Naive thymus-derived CD4-positive, alpha-beta T cell (primary cell): ENCODE results near the gene CEP20. TPM values are rescaled to one million over a fixed set of nuclear protein-coding genes. Genes with fewer than 3 reads are reported as not detected.

Source experiments
- ATAC-seq: fragments of 150-1000 bp; cut with Tn5 transposase; 2 replicates; pipeline ENCODE4 v1.10.0; 2021; ENCODE audit warnings: mild to moderate bottlenecking, moderate library complexity
- CTCF ChIA-PET: fragments of 350-600 bp; sonication (Branson Sonifier 250); formaldehyde crosslinking; loops from one replicate; lab custom pipeline; 2021; ENCODE audit warnings: antibody characterized with exemption; lab: Charles Lee
- POLR2A ChIA-PET: fragments of 350-600 bp; sonication (Branson Sonifier 250); formaldehyde crosslinking; loops from one replicate; lab custom pipeline; 2021; ENCODE audit warnings: antibody characterized with exemption, inconsistent platforms; lab: Charles Lee
- DNase-seq, 9 donors: peaks; one replicate each; pipeline versions ENCODE4 v3.0.0 to v3.0.0-alpha.2; 2020 to 2022; ENCODE audit warnings: mixed read lengths in 1 of 9
- H3K27ac ChIP-seq: one replicate; pipeline ENCODE4 v1.7.0; 2013; ENCODE audit warnings: mild to moderate bottlenecking, low read depth, low read length, moderate library complexity
- H3K27me3 ChIP-seq, 2 donors: one replicate each; pipeline ENCODE4 v1.7.0; 2013; ENCODE audit warnings: low read length in 2 of 2, mild to moderate bottlenecking in 2 of 2, moderate library complexity in 2 of 2; ENCODE audit not compliant: control insufficient read depth in 2 of 2, insufficient read depth in 2 of 2
- H3K36me3 ChIP-seq, 3 experiments: 1 replicate in 2 of 3; 2 replicates in 1 of 3; pipeline ENCODE4 v1.7.0; 2013; ENCODE audit warnings: low read length in 3 of 3, mild to moderate bottlenecking in 3 of 3, moderate library complexity in 1 of 3; ENCODE audit not compliant: insufficient read depth in 3 of 3, control insufficient read depth in 2 of 3
- H3K4me1 ChIP-seq, 2 donors: one replicate each; pipeline ENCODE4 v1.7.0; 2013; ENCODE audit warnings: low read length in 2 of 2, mild to moderate bottlenecking in 2 of 2, moderate library complexity in 1 of 2; ENCODE audit not compliant: control insufficient read depth in 2 of 2, insufficient read depth in 2 of 2
- H3K4me3 ChIP-seq: 2 replicates; pipeline ENCODE4 v1.7.0; 2013; ENCODE audit warnings: mild to moderate bottlenecking, low read length
- H3K9me3 ChIP-seq, 3 experiments: 1 replicate in 2 of 3; 2 replicates in 1 of 3; pipeline ENCODE4 v1.7.0; 2013; ENCODE audit warnings: low read length in 3 of 3; ENCODE audit not compliant: control insufficient read depth in 2 of 3
- H3K27ac Mint-ChIP-seq, 9 donors: one replicate each; pipeline ENCODE4 v1.8.0; 2020 to 2022; ENCODE audit warnings: mixed read lengths in 9 of 9, mild to moderate bottlenecking in 8 of 9, moderate library complexity in 5 of 9, inconsistent platforms in 2 of 9
- H3K27me3 Mint-ChIP-seq, 5 donors: one replicate each; pipeline ENCODE4 v1.8.0; 2021 to 2022; ENCODE audit warnings: mixed read lengths in 5 of 5, mild to moderate bottlenecking in 1 of 5
- H3K36me3 Mint-ChIP-seq, 5 donors: one replicate each; pipeline ENCODE4 v1.8.0; 2020 to 2022; ENCODE audit warnings: mixed read lengths in 5 of 5, mild to moderate bottlenecking in 3 of 5, inconsistent platforms in 1 of 5
- H3K4me1 Mint-ChIP-seq, 7 donors: one replicate each; pipeline ENCODE4 v1.8.0; 2020 to 2022; ENCODE audit warnings: mixed read lengths in 7 of 7, mild to moderate bottlenecking in 3 of 7, inconsistent platforms in 1 of 7
- H3K4me3 Mint-ChIP-seq, 10 donors: one replicate each; pipeline ENCODE4 v1.8.0; 2020 to 2022; ENCODE audit warnings: mild to moderate bottlenecking in 10 of 10, mixed read lengths in 10 of 10, moderate library complexity in 6 of 10, inconsistent platforms in 2 of 10
- H3K9me3 Mint-ChIP-seq, 11 donors: one replicate each; pipeline ENCODE4 v1.8.0; 2020 to 2022; ENCODE audit warnings: mixed read lengths in 11 of 11, mild to moderate bottlenecking in 4 of 11, inconsistent platforms in 1 of 11, moderate library complexity in 1 of 11
- intact Hi-C, 2 donors: fragments of 100-400 bp; cut with micrococcal nuclease; formaldehyde crosslinking; loops; one replicate each; pipeline ENCODE4 v1.15.1; 2023
- polyA plus RNA-seq, 2 donors: library from polyadenylated mRNA; unstranded; fragments of 300-500 nt; fragmentation: Illumina TruSeq; gene quantifications; one replicate each; pipeline ENCODE4 v1.2.3, GENCODE V29; 2021
- total RNA-seq, 6 experiments: library from RNA in 5 of 6; stranded (reverse) in 5 of 6; gene quantifications; 1 replicate in 5 of 6; 2 replicates in 1 of 6; pipeline ENCODE4 v1.2.3 and lab custom pipeline; 2021 to 2026

The CEP20 gene
- total and polyA plus RNA-seq, 7 experiments from 2014 or later: 15.4 to 34.9 (median 27.8) TPM

GRCh38 chr16:15887283-15887682 is 1.1 kb downstream of the CEP20 start:
- Histone ChIP-seq H3K27ac (peak overlapping the region; percentile 89), H3K4me1 (peaks cover 15 to 17% of the 10 kb centered on the region in 2 donors), H3K9me3 (no peaks in the 10 kb centered on the region), H3K27me3 (no peaks in the 10 kb centered on the region), H3K36me3 (peaks cover 0 to 22% (median 0%) of the 10 kb centered on the region in 3 experiments), H3K4me3 (peak overlapping the region; percentile 95)
- peak overlapping the region; percentile 96 to 100 (median 99) for H3K4me3 Mint-ChIP-seq
- ChIA-PET CTCF (interaction anchor here (1.2 kb wide), 1 partner anchor 240 kb away, joined by 3 read pairs; no protein-coding TSS in a partner anchor), POLR2A (interaction anchor here (0.6 to 2.0 kb wide), 5 partner anchors 9 to 149 kb away, joined by 3 to 14 read pairs (median 10); no protein-coding TSS in a partner anchor)
- H3K27ac Mint-ChIP-seq: peak overlapping the region in 6 of 9 donors; percentile 28 to 100 (median 98)
- ATAC-seq (no peak), DNase-seq (no peak)
- intact Hi-C loops: loop anchor here in 1 of 2 donors (5.0 kb wide), 2 partner anchors 140 to 245 kb away; partner anchors contain the start of gene MARF1
- H3K4me1 Mint-ChIP-seq: peaks cover 26 to 48% (median 40%) of the 10 kb centered on the region in 7 donors
- H3K27me3 Mint-ChIP-seq: no peaks in the 10 kb centered on the region
- peaks cover 0 to 13% (median 4%) of the 10 kb centered on the region in 5 donors for H3K36me3 Mint-ChIP-seq
- H3K9me3 Mint-ChIP-seq: no peaks in the 10 kb centered on the region

- Histone ChIP-seq H3K27me3 (no peaks in the 10 kb centered on the region), H3K4me1 (peaks cover 15 to 17% of the 10 kb centered on the region in 2 donors), H3K27ac (no peak overlapping the region), H3K36me3 (peaks cover 0 to 34% (median 0%) of the 10 kb centered on the region in 3 experiments), H3K9me3 (no peaks in the 10 kb centered on the region), H3K4me3 (no peak overlapping the region)
- ATAC-seq: no peak
- intact Hi-C loops: loop anchor here in 1 of 2 donors (5.0 kb wide), 2 partner anchors 141 to 244 kb away; partner anchors contain the start of gene MARF1
- Mint-ChIP-seq H3K27me3 (no peaks in the 10 kb centered on the region), H3K9me3 (no peaks in the 10 kb centered on the region), H3K27ac (peak overlapping the region in 1 of 9 donors; percentile 5), H3K36me3 (peaks cover 0 to 13% (median 11%) of the 10 kb centered on the region in 5 donors), H3K4me3 (peak overlapping the region; percentile 1 to 78 (median 58)), H3K4me1 (peaks cover 26 to 49% (median 40%) of the 10 kb centered on the region in 7 donors)
- POLR2A ChIA-PET: no interaction called here
- CTCF ChIA-PET: no interaction called here
- no peak for DNase-seq
These were observed 2.3 kb downstream of the CEP20 start for GRCh38 chr16:15886078-15886477.

DNA sequence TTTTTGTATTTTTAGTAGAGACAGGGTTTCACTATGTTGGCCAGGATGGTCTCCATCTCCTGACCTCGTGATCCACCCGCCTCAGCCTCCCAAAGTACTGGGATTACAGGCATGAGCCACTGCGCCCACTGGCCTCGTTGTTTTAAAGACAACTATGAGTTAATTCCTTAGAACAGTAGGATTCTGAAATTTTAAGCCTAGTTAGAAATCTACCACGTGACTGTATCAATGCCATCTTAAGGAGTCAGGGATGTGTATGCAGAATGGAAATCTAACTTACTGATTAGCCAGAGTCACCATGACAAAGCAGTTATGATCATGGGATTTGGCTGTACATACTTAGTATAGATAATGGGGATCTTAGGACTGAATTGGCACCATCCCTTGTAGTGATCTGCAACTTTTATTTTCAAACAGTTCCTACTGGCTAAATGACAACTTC is 2.8 kb downstream of the CEP20 start:
- Histone ChIP-seq H3K4me1 (peaks cover 15 to 17% of the 10 kb centered on the region in 2 donors), H3K36me3 (peaks cover 0 to 36% (median 0%) of the 10 kb centered on the region in 3 experiments), H3K4me3 (no peak overlapping the region), H3K9me3 (no peaks in the 10 kb centered on the region), H3K27me3 (no peaks in the 10 kb centered on the region), H3K27ac (no peak overlapping the region)
- Mint-ChIP-seq H3K36me3 (peaks cover 4 to 13% (median 11%) of the 10 kb centered on the region in 5 donors), H3K4me1 (peaks cover 26 to 49% (median 40%) of the 10 kb centered on the region in 7 donors), H3K27me3 (no peaks in the 10 kb centered on the region), H3K27ac (peak overlapping the region in 3 of 9 donors; percentile 5 to 38 (median 25)), H3K4me3 (peak overlapping the region in 8 of 10 donors; percentile 42 to 78 (median 64)), H3K9me3 (no peaks in the 10 kb centered on the region)
- DNase-seq: no peak
- POLR2A ChIA-PET: no interaction called here
- intact Hi-C loops: loop anchor here in 1 of 2 donors (5.0 kb wide), 2 partner anchors 142 to 243 kb away; partner anchors contain the start of gene MARF1
- ATAC-seq: no peak
- CTCF ChIA-PET: no interaction called here

- Histone ChIP-seq H3K4me3 (no peak overlapping the region), H3K4me1 (peaks cover 6 to 7% of the 10 kb centered on the region in 2 donors), H3K27ac (no peak overlapping the region), H3K27me3 (no peaks in the 10 kb centered on the region), H3K36me3 (peaks cover 0 to 44% (median 0%) of the 10 kb centered on the region in 3 experiments), H3K9me3 (no peaks in the 10 kb centered on the region)
- ATAC-seq (no peak), DNase-seq (no peak)
- no peaks in the 10 kb centered on the region for H3K9me3 Mint-ChIP-seq
- POLR2A ChIA-PET: interaction anchor here (0.7 kb wide), 1 partner anchor 119 kb away, joined by 3 read pairs; no protein-coding TSS in a partner anchor
- H3K27ac Mint-ChIP-seq: peak overlapping the region in 1 of 9 donors; percentile 24
- intact Hi-C loops: no loop called here
- CTCF ChIA-PET: interaction anchor here (1.5 kb wide), 1 partner anchor 8 kb away, joined by 5 read pairs; no protein-coding TSS in a partner anchor
- no peaks in the 10 kb centered on the region for H3K27me3 Mint-ChIP-seq
- H3K4me1 Mint-ChIP-seq: peaks cover 17 to 44% (median 34%) of the 10 kb centered on the region in 7 donors
- H3K4me3 Mint-ChIP-seq: no peak overlapping the region
- H3K36me3 Mint-ChIP-seq: peaks cover 10 to 24% (median 22%) of the 10 kb centered on the region in 5 donors
These were observed 5.8 kb downstream of the CEP20 start for GRCh38 chr16:15882563-15882962.

GRCh38 chr16:15881794-15882379 is 6.5 kb downstream of the CEP20 start:
- CTCF ChIA-PET: no interaction called here
- H3K9me3 Mint-ChIP-seq: no peaks in the 10 kb centered on the region
- intact Hi-C loops: no loop called here
- no peak overlapping the region for H3K4me3 Mint-ChIP-seq
- H3K27me3 ChIP-seq: no peaks in the 10 kb centered on the region
- H3K4me3 ChIP-seq: no peak overlapping the region
- no peaks in the 10 kb centered on the region for H3K9me3 ChIP-seq
- ATAC-seq (no peak), DNase-seq (no peak)
- no peaks in the 10 kb centered on the region for H3K27me3 Mint-ChIP-seq
- POLR2A ChIA-PET: no interaction called here
- H3K4me1 ChIP-seq: peaks cover 0 to under 1% of the 10 kb centered on the region in 2 donors
- peak overlapping the region in 1 of 9 donors; percentile 27 for H3K27ac Mint-ChIP-seq
- peaks cover 0 to 51% (median 0%) of the 10 kb centered on the region in 3 experiments for H3K36me3 ChIP-seq
- peaks cover 12 to 38% (median 28%) of the 10 kb centered on the region in 7 donors for H3K4me1 Mint-ChIP-seq
- H3K27ac ChIP-seq: no peak overlapping the region
- peaks cover 10 to 28% (median 22%) of the 10 kb centered on the region in 5 donors for H3K36me3 Mint-ChIP-seq

GRCh38 chr16:15880434-15881308 is 7.7 kb downstream of the CEP20 start:
- DNase-seq (no peak), ATAC-seq (no peak)
- Mint-ChIP-seq H3K27me3 (no peaks in the 10 kb centered on the region), H3K4me3 (no peak overlapping the region), H3K9me3 (no peaks in the 10 kb centered on the region), H3K27ac (peak overlapping the region in 2 of 9 donors; percentile 5 to 52), H3K4me1 (peaks cover 3 to 27% (median 19%) of the 10 kb centered on the region in 7 donors), H3K36me3 (peaks cover 10 to 28% (median 16%) of the 10 kb centered on the region in 5 donors)
- no peak overlapping the region for H3K27ac ChIP-seq
- H3K4me1 ChIP-seq: no peaks in the 10 kb centered on the region
- no peaks in the 10 kb centered on the region for H3K27me3 ChIP-seq
- no peaks in the 10 kb centered on the region for H3K9me3 ChIP-seq
- no peak overlapping the region for H3K4me3 ChIP-seq
- POLR2A ChIA-PET: no interaction called here
- CTCF ChIA-PET: interaction anchor here (0.7 kb wide), 1 partner anchor 39 kb away, joined by 3 read pairs; no protein-coding TSS in a partner anchor
- intact Hi-C loops: no loop called here
- H3K36me3 ChIP-seq: peaks cover 0 to 55% (median 0%) of the 10 kb centered on the region in 3 experiments
